Thyroid gland (tissue), 4 donors: ENCODE measurements around the gene RIPK4. TPM values are rescaled to one million over a fixed set of nuclear protein-coding genes. Genes with fewer than 3 reads are reported as not detected.
"Not testable (repeated sequence)": the region's sequence is repeated elsewhere in the genome, so short reads cannot be mapped to it uniquely, and the experiment has no call there.

Experiments
- DNase-seq, 2 donors: peaks; one replicate each; pipeline ENCODE4 v3.0.0-alpha.2; 2019
- H3K27ac ChIP-seq, 3 donors: fragments of 200-600 bp; sonication (generic); 1 replicate in 2 of 3; 2 replicates in 1 of 3; pipeline ENCODE4 v1.5.1; 2016 to 2019; ENCODE audit warnings: mild to moderate bottlenecking in 1 of 3, moderate library complexity in 1 of 3
- H3K27me3 ChIP-seq: fragments of 200-600 bp; sonication (generic); one replicate; pipeline ENCODE4 v1.5.1; 2019
- H3K36me3 ChIP-seq, 2 donors: fragments of 200-600 bp; sonication (generic); one replicate each; pipeline ENCODE4 v1.5.1; 2016 to 2019
- H3K4me1 ChIP-seq, 2 donors: fragments of 200-600 bp; sonication (generic); one replicate each; pipeline ENCODE4 v1.5.1; 2017 to 2019
- H3K4me3 ChIP-seq, 3 donors: fragments of 200-600 bp; sonication (generic); replicated peaks in 1 of 3; 1 replicate in 2 of 3; 2 replicates in 1 of 3; pipeline ENCODE4 v1.5.1; 2016; ENCODE audit warnings: mild to moderate bottlenecking in 1 of 3
- H3K9me3 ChIP-seq: fragments of 200-600 bp; sonication (generic); one replicate; pipeline ENCODE4 v1.5.1; 2017
- POLR2A ChIP-seq, 2 donors: fragments of 450-650 bp; IDR thresholded peaks; one replicate each; pipeline ENCODE4 v1.6.1; 2017; ENCODE audit warnings: antibody characterized with exemption in 2 of 2, mild to moderate bottlenecking in 2 of 2, moderate library complexity in 1 of 2
- WGBS, 2 donors: methylation state at CpG; one replicate each; pipeline ENCODE4 v1.1.5; 2017; 5-methylcytosine and 5-hydroxymethylcytosine counted together
- intact Hi-C: fragments of 100-400 bp; cut with DNase I; formaldehyde crosslinking; loops from one replicate; pipeline ENCODE4 v1.15.1; 2023
- microRNA-seq: library from miRNA; unstranded; fragments of <30 nt; microRNA quantifications from one replicate; pipeline ENCODE4, GENCODE V29; 2016
- small RNA-seq: library from RNA; depleted of rRNA; stranded (forward); fragments of <200 nt; gene quantifications from one replicate; pipeline ENCODE3, GENCODE V24; 2016
- total RNA-seq, 4 donors: library from RNA; depleted of rRNA; stranded (reverse); fragments of >200 nt; gene quantifications; one replicate each; pipeline ENCODE4 v1.2.3, GENCODE V29; 2016
- TF ChIP-seq, protein P1 (sequence below), 6 experiments: fragments of 200-600 bp in 3 of 6; fragments of 450-650 bp in 3 of 6; sonication (generic) in 3 of 6; IDR thresholded peaks; one replicate each; pipeline ENCODE4 v1.5.1; 2016 to 2019; ENCODE audit warnings: antibody characterized with exemption in 6 of 6, mild to moderate bottlenecking in 2 of 6, inconsistent platforms in 1 of 6, moderate library complexity in 1 of 6

The RIPK4 gene
- total RNA-seq, 4 donors from 2014 or later = 15.3 to 24.7 (median 22.6) TPM

DNA sequence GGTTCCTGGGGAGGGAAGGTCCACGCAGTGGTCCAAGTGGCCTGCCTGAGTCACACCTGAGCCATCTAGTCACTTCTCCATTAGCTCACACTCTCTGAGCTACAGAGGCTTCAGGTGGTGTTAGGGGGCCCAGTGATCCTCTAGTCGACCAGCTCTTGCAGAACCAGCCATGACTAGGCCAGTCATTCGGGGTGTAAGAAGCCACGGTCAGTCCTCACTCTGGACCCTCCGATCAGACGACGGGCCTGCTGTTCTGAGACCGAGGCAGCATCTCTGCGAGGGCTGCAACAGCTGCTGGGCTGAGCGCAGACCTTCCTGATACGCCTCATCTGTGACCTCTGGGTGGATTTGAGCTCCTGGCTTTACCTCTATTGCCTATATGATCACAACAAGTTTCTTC, 68.8 kb downstream of the RIPK4 start:
- no peaks in the 10 kb centered on the region for H3K36me3 ChIP-seq
- 92 to 94% methylated on average over 11 of the region's 11 CpGs for WGBS, 2 donors
- H3K9me3 ChIP-seq = no peaks in the 10 kb centered on the region
- TF ChIP-seq, protein P1, sequence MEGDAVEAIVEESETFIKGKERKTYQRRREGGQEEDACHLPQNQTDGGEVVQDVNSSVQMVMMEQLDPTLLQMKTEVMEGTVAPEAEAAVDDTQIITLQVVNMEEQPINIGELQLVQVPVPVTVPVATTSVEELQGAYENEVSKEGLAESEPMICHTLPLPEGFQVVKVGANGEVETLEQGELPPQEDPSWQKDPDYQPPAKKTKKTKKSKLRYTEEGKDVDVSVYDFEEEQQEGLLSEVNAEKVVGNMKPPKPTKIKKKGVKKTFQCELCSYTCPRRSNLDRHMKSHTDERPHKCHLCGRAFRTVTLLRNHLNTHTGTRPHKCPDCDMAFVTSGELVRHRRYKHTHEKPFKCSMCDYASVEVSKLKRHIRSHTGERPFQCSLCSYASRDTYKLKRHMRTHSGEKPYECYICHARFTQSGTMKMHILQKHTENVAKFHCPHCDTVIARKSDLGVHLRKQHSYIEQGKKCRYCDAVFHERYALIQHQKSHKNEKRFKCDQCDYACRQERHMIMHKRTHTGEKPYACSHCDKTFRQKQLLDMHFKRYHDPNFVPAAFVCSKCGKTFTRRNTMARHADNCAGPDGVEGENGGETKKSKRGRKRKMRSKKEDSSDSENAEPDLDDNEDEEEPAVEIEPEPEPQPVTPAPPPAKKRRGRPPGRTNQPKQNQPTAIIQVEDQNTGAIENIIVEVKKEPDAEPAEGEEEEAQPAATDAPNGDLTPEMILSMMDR (IDR thresholded peaks at IDR 0.05) = no peak
- TF ChIP-seq POLR2A (IDR thresholded peaks at IDR 0.05) = no peak
- no peak for DNase-seq
- intact Hi-C loops = no loop called here
- H3K27me3 ChIP-seq = no peaks in the 10 kb centered on the region
- H3K27ac ChIP-seq = no peak overlapping the region
- no peak overlapping the region for H3K4me3 ChIP-seq
- H3K4me1 ChIP-seq = no peaks in the 10 kb centered on the region

DNA sequence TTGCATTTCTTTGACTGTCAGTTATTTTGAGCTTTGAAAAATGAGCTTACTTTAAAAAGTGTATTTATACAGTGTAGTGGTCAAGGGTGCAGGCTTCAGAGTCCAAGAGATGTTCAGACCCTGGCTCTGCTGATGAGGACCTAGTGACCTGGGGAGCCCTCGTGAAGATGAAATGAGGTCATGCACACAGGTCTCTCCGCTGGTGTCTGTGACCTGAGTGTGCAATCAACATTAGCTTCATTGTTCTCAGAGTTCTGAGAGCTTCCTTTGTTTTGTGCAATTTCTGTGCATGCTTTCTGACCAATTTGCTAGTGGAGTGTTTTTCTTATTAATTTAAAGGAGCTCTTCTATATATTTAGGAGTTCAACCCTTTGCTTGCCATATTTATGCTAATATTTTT, 71.3 kb downstream of the RIPK4 start:
- 64 to 74% methylated on average over 2 of the region's 2 CpGs for WGBS, 2 donors
- Histone ChIP-seq H3K27me3 (no peaks in the 10 kb centered on the region), H3K27ac (no peak overlapping the region), H3K36me3 (no peaks in the 10 kb centered on the region), H3K4me3 (no peak overlapping the region), H3K9me3 (no peaks in the 10 kb centered on the region), H3K4me1 (no peaks in the 10 kb centered on the region)
- no peak for DNase-seq
- TF ChIP-seq, protein P1 (IDR thresholded peaks at IDR 0.05) = no peak
- TF ChIP-seq POLR2A (IDR thresholded peaks at IDR 0.05) = no peak
- intact Hi-C loops = no loop called here

DNA sequence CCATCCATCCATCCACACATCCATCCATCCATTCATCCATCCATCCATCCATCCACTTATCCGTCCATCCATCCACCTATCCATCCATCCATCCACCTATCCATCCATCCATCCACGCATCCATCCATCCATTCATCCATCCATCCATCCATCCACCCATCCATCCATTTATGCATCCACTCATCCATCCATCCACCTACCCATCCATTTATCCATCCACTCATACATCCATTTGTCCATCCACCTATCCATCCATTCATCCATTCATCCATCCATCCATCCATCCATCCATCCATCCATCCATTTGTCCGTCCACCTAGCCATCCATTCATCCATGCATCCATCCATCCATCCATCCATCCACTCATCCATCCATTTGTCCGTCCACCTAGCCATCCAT, 72.8 kb downstream of the RIPK4 start:
- intact Hi-C loops, H3K36me3 ChIP-seq, H3K4me3 ChIP-seq, H3K9me3 ChIP-seq, H3K27ac ChIP-seq, DNase-seq, H3K27me3 ChIP-seq, H3K4me1 ChIP-seq: not testable (repeated sequence)
- 90 to 91% methylated on average over 4 of the region's 4 CpGs for WGBS, 2 donors

DNA sequence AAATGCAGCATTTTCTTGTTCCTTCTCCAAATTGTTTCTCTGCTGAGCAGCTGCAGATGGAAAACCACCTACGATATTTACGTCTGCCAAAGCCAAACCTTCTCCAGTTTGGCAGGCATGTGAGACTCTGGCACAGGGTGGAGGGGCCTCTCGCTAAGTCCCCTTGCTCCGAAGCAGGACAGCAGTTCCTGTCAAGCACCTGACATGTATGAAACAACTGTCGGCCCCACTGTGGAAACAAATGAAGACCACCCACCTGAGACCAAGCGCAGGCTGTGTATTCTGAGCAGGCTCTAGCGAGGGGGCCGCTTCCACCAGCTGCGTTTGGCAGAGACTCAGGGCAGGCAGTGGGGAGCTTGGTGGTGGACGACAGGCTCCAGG, 74.7 kb downstream of the RIPK4 start:
- Histone ChIP-seq H3K4me1 (no peaks in the 10 kb centered on the region), H3K4me3 (no peak overlapping the region), H3K27ac (no peak overlapping the region), H3K36me3 (no peaks in the 10 kb centered on the region), H3K27me3 (no peaks in the 10 kb centered on the region), H3K9me3 (no peaks in the 10 kb centered on the region)
- intact Hi-C loops = no loop called here
- WGBS, 2 donors = 77 to 88% methylated on average over 10 of the region's 10 CpGs
- DNase-seq = no peak
- TF ChIP-seq, protein P1 (IDR thresholded peaks at IDR 0.05) = no peak
- TF ChIP-seq POLR2A (IDR thresholded peaks at IDR 0.05) = no peak

DNA sequence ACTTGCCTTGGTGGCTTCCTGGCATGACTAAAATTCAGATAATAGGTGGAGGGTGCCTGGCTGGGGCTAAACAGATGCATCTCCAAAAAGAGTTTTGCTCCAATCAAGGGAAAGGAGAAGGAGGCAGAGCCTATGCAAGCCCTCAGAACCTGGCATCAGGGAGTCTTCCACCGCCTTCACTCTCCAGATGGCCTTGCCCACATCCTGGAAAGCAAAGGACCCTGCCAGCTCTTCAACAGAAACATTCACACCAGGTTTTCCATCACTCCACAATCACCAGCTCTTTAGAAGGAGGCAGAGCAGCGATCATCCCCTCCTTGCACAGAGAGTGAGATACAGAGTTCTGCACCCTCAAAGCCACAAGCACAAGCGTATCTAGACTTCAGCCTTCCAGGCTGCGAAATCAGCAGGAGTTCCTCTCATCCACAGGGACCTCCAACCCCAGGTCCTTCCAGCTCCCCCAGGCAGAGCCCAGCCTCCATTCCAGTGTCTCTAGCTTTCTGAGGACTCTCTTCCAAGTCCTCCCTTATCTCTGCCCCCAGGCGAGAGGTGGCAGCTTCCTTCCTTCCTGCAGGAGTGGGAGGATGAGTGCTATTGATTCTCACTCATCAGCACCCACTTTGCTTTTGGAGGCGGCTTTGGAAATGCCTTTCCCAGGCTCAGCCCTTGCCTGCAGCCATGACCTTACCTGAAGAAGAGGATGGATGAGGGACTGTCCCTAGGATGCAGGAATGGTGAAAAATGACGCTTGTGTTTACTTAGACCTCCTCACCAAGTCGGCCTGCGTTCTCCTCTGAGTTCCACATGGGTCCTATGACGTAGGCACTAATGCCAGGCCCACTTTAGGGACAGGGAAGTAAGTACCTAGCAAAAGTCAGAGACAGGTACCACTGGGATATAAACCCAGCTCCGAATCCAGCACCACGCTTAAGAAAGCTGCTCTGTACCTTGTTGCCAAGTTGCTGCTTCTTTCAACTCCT, 75.4 kb downstream of the RIPK4 start:
- TF ChIP-seq, protein P1 (IDR thresholded peaks at IDR 0.05) = no peak
- no peak for TF ChIP-seq POLR2A (IDR thresholded peaks at IDR 0.05)
- no peak for DNase-seq
- Histone ChIP-seq H3K27ac (no peak overlapping the region), H3K4me1 (no peaks in the 10 kb centered on the region), H3K27me3 (no peaks in the 10 kb centered on the region), H3K9me3 (no peaks in the 10 kb centered on the region), H3K4me3 (no peak overlapping the region), H3K36me3 (no peaks in the 10 kb centered on the region)
- intact Hi-C loops = no loop called here
- 70 to 76% methylated on average over 11 to 12 of the region's 12 CpGs for WGBS, 2 donors

Small RNA genes lying within 50 kb of the gene (microRNA-seq; reads per million reads assigned to microRNA genes)
- 1.1 reads per million for gene MIR6814

Small RNA genes lying within 50 kb of the gene (small RNA-seq; reads per million reads assigned to genes)
- not detected for gene MIR6814

Other genes with a start within 250 kb of the RIPK4 start
- gene PRDM15, start 112.3 kb upstream of the RIPK4 start, total RNA-seq = 10 to 100 TPM in 1 of 4 donors, 1 to 10 TPM in 3; 4.7 to 12.3 (median 7.3) TPM
- gene C2CD2, start 187.0 kb upstream of the RIPK4 start, total RNA-seq = 10 to 100 TPM; 12.7 to 22.7 (median 20.0) TPM
- gene ZBTB21, start 243.3 kb upstream of the RIPK4 start, total RNA-seq = 10 to 100 TPM; 16.3 to 33.5 (median 18.6) TPM